Kidney glomerular epithelial cell (primary cell): ENCODE data around the gene CRYBA2.

Source experiments
- DNase-seq: peaks from one replicate; lab custom pipeline; 2025; lab: John Stamatoyannopoulos, UW

CRYBA2 gene

GRCh38 chr2:218956039-218956438, 37.2 kb downstream of the CRYBA2 start:
- DNase-seq = no peak

GRCh38 chr2:218954541-218955300, 38.5 kb downstream of the CRYBA2 start:
- DNase-seq = no peak

GRCh38 chr2:218953366-218953954, 39.8 kb downstream of the CRYBA2 start:
- no peak for DNase-seq

- no peak for DNase-seq
Measured at GRCh38 chr2:218952160-218952559, 41.1 kb downstream of the CRYBA2 start.

GRCh38 chr2:218946621-218947020, 46.6 kb downstream of the CRYBA2 start:
- no peak for DNase-seq

GRCh38 chr2:218944759-218945404, 48.3 kb downstream of the CRYBA2 start:
- no peak for DNase-seq
